ENCODE data around the gene VOPP1.
A peak's percentile ranks its signal among the peaks of the same experiment; 100 is the strongest.

VOPP1 gene

DNA sequence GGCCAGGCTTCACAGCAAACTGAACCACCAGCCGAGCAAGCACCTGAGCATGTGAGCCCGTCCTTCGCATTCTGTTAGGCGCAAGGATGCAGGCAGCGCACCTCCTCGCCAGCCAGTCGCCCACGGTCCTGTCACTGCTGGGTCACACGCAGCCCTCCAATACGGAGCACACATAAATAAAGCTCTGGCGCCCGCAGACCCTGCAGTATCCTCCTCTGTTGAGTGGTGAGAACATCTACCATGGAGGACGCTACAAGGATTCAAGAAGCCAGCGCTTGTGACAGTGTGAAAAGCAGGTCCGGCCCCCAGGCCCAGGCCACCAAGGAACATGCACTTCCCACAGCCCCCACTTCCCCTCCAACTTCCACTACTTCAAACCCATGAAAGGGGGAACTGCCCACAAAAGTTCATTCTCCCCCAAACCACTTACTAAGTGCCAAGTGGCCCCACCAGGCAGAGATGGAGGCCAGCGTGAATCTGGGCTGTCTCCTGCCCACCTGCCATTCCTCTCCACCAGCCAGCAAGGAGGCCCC is 34.8 kb downstream of the VOPP1 start:
- Mint-ChIP-seq H3K36me3 (peaks cover 19% of the 10 kb centered on the region), H3K4me1 (peaks cover 73% of the 10 kb centered on the region), H3K9me3 (no peaks in the 10 kb centered on the region), H3K27ac (peak overlapping the region; percentile 21), H3K4me3 (no peak overlapping the region), H3K27me3 (peaks cover 4% of the 10 kb centered on the region)
- no peak for DNase-seq
- CTCF ChIA-PET, result interaction anchor here (1.3 kb wide), 1 partner anchor 21 kb away, joined by 3 read pairs; no protein-coding TSS in a partner anchor

DNA sequence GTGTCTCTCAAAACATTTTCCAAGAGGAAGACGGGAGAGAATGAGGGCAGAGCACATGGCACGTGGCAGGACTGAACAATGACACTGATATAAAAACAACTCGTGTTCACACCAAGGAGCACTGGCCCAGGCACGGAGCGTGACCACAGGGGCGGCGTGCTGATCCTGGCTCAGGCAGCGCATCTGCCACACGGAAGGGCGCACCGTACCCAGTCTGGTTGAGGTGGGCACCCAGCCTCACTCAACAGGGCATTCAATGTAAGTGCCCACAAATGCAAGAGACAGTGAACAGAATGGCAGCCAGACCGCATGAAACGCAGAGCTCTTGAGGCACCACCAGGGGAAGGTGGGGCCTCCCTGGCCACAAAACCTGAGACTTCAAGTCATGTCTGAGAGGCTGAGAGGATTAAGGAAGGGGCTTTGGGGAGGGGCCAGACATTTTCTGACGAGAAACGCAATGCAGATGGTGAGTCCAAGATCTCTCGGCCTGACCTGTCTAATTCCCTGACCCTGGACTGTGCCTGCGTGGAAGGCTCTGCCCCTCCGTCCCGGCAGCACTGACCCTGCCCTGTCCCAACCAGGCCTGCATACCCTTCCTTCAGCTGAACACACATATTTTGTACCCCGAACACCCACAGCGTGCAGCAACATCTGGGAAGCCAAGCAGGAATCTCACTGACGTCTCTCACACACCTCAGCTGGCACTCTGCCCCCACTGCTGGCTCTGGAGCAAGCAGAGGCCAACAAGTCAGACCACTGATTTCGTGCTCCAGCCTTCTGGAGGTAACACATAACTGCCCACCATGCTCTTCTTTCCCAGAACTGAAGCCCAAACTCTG is 35.5 kb downstream of the VOPP1 start:
- no peak for DNase-seq
- Mint-ChIP-seq H3K27ac (peak overlapping the region; percentile 8), H3K4me3 (no peak overlapping the region)

DNA sequence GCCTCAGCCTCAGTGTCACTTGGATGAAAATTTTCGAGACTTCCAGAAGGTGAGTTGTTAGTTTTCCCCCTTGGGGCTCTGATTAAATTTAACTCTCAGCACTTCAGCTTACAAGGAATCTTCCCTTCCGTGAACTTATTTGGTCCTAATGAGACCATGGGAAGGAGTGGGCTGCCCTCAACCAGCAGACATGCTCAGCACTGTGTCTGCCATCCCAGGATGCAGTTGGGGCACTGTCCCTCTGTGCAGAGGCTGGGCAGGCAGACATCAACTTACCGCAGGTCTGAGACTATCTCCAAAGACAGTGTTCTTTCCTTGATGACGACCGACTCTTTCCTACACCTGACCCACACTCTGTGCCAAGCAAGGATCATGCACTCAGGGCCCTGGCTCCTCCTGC is 36.7 kb downstream of the VOPP1 start:
- H3K27ac Mint-ChIP-seq, result peak overlapping the region; percentile 98
- CTCF ChIA-PET, result interaction anchor here (0.8 kb wide), 1 partner anchor 8 kb away, joined by 3 read pairs; no protein-coding TSS in a partner anchor
- peaks cover 4% of the 10 kb centered on the region for H3K27me3 Mint-ChIP-seq
- H3K9me3 Mint-ChIP-seq, result no peaks in the 10 kb centered on the region
- peaks cover 23% of the 10 kb centered on the region for H3K36me3 Mint-ChIP-seq
- H3K4me3 Mint-ChIP-seq, result no peak overlapping the region
- no peak for DNase-seq
- peaks cover 86% of the 10 kb centered on the region for H3K4me1 Mint-ChIP-seq

More for the DNA sequence above, 35.5 kb downstream of the VOPP1 start:
- Mint-ChIP-seq H3K4me1 (peaks cover 80% of the 10 kb centered on the region), H3K27me3 (peaks cover 4% of the 10 kb centered on the region), H3K9me3 (no peaks in the 10 kb centered on the region), H3K36me3 (peaks cover 19% of the 10 kb centered on the region)
- CTCF ChIA-PET, result interaction anchor here (1.3 kb wide), 1 partner anchor 22 kb away, joined by 3 read pairs; no protein-coding TSS in a partner anchor

DNA sequence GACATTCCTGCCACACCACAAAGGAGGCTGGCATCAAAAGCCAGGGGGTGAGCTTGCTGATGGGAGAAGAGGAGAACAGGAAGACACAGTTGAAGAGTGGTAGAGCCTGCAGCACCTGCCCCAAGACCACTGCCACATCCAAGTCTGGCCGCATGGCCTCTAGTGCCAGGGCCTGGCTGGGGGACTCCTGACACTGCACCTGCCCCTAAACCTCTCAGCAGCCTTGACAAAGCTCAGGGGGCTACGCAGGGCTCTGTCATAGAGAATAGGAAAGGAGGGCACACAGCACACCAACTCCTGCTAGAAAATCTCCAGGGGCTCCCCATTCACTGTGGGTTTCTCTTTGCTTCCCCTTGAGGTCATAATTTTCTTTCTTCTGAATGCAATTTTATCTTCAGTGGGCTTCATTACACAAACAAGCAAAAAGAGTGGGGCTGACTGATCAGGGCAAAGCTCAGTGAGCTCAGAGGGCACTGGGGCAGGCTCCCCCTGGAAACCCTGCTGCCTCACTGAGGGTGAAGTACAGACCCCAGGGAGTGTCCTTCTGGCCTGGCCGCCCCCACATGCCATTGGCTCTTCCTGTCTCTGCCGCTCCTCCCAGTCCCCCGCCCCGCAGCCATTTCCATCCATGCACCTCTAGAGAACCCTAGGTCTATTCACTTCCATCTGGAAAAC is 37.2 kb downstream of the VOPP1 start:
- peaks cover 89% of the 10 kb centered on the region for H3K4me1 Mint-ChIP-seq
- CTCF ChIA-PET, result interaction anchor here (0.8 to 2.2 kb wide), 9 partner anchors 9 to 110 kb away, joined by 3 to 8 read pairs (median 4); no protein-coding TSS in a partner anchor
- DNase-seq, result no peak
- H3K4me3 Mint-ChIP-seq, result peak overlapping the region; percentile 63
- peaks cover 4% of the 10 kb centered on the region for H3K27me3 Mint-ChIP-seq
- peaks cover 22% of the 10 kb centered on the region for H3K36me3 Mint-ChIP-seq
- peak overlapping the region; percentile 98 for H3K27ac Mint-ChIP-seq
- H3K9me3 Mint-ChIP-seq, result no peaks in the 10 kb centered on the region

DNA sequence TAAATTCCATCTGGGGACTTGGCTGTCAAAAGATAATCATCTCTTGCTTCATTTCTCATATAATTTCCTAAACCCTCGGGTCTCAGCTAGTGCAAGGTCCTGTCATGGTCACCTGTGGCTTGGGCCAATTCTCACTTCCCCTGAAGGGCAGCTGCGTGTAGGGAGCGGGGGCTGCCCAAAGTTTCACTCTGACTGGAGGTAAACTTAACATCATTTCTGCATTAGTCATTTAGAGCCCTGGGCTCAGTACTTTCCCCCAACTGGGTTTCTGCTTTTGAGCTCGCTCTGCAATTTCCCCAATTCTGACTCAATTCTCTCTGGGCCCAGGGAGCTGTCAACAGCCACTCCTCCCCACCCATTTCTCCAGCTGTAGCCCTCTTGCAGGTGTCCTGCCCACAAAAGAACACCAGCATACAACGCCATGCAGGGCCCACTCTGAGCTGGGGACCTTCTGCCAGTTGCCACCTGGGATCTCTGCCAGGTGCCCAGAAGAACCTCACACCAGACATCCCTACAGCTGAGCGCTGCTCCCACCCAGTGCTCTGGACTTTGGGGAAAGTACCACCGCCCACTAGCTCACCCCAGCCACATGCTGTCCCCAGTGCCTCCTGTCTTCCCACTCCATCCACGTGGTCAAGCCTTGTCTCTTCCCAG is 37.9 kb downstream of the VOPP1 start:
- H3K27ac Mint-ChIP-seq, result peak overlapping the region; percentile 98
- H3K4me3 Mint-ChIP-seq, result peak overlapping the region; percentile 63
- peaks cover 26% of the 10 kb centered on the region for H3K36me3 Mint-ChIP-seq
- peaks cover 4% of the 10 kb centered on the region for H3K27me3 Mint-ChIP-seq
- CTCF ChIA-PET, result interaction anchor here (0.8 to 2.2 kb wide), 11 partner anchors 10 to 110 kb away, joined by 3 to 8 read pairs (median 3); no protein-coding TSS in a partner anchor
- DNase-seq, result peak; percentile 74
- peaks cover 89% of the 10 kb centered on the region for H3K4me1 Mint-ChIP-seq
- no peaks in the 10 kb centered on the region for H3K9me3 Mint-ChIP-seq

DNA sequence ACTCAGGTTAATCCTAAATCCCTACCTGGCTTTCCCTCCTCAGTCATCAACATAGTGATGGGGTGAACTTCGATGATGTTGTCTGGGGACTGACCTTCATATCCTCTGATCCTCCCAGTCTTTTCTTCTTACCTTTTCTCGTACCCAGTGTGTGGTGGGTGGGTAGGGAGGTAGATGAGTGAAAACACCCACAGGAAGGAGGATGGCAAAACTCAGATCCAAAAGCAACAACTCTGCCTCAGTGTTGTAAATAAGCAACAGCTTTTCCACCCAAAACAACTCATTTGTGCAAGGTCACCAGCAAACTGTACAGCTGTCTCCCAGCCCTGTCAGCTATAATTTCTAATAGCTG is 38.6 kb downstream of the VOPP1 start:
- CTCF ChIA-PET, result interaction anchor here (1.0 to 2.2 kb wide), 9 partner anchors 9 to 64 kb away, joined by 3 to 8 read pairs (median 4); no protein-coding TSS in a partner anchor
- no peaks in the 10 kb centered on the region for H3K9me3 Mint-ChIP-seq
- H3K36me3 Mint-ChIP-seq, result peaks cover 26% of the 10 kb centered on the region
- H3K27ac Mint-ChIP-seq, result peak overlapping the region; percentile 98
- peak overlapping the region; percentile 63 for H3K4me3 Mint-ChIP-seq
- H3K4me1 Mint-ChIP-seq, result peaks cover 86% of the 10 kb centered on the region
- DNase-seq, result no peak
- H3K27me3 Mint-ChIP-seq, result peaks cover 4% of the 10 kb centered on the region

DNA sequence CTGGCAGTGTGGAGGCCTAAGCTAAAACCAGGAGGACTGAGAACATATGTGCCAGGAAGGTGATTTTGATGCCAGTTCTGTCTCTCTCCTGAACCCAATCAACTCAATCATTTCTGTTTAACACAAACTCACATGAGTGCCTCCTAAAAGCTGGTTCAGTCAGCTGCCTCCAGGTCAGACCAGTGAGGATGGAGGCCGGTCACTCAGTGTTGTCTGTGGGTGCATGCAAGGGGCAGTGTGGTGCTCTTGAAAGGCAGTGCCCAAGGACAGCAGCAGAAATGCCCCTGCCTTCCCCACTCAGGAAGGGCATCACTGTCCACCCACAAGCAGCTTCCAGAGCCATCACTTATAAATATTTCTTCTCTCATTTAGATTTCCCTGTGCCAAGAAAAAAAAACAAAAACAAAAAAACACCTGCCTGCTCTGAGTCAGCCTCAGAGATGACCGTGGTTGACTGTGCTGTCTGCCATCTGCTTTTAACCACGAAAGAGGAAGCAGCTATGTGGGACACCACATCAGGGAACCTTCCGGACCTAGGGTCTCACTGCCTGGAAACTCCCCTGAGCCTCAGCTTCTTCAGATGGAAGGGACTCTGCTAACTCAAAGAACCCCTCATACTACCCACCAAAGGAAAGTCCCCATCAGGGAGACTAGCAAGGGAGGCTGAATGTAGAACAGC is 39.1 kb downstream of the VOPP1 start:
- peaks cover 81% of the 10 kb centered on the region for H3K4me1 Mint-ChIP-seq
- peak; percentile 85 for DNase-seq
- H3K9me3 Mint-ChIP-seq, result no peaks in the 10 kb centered on the region
- peaks cover 4% of the 10 kb centered on the region for H3K27me3 Mint-ChIP-seq
- CTCF ChIA-PET, result interaction anchor here (1.0 to 2.2 kb wide), 9 partner anchors 9 to 64 kb away, joined by 3 to 8 read pairs (median 4); no protein-coding TSS in a partner anchor
- peak overlapping the region; percentile 63 for H3K4me3 Mint-ChIP-seq
- H3K27ac Mint-ChIP-seq, result peak overlapping the region; percentile 98
- H3K36me3 Mint-ChIP-seq, result peaks cover 22% of the 10 kb centered on the region

DNA sequence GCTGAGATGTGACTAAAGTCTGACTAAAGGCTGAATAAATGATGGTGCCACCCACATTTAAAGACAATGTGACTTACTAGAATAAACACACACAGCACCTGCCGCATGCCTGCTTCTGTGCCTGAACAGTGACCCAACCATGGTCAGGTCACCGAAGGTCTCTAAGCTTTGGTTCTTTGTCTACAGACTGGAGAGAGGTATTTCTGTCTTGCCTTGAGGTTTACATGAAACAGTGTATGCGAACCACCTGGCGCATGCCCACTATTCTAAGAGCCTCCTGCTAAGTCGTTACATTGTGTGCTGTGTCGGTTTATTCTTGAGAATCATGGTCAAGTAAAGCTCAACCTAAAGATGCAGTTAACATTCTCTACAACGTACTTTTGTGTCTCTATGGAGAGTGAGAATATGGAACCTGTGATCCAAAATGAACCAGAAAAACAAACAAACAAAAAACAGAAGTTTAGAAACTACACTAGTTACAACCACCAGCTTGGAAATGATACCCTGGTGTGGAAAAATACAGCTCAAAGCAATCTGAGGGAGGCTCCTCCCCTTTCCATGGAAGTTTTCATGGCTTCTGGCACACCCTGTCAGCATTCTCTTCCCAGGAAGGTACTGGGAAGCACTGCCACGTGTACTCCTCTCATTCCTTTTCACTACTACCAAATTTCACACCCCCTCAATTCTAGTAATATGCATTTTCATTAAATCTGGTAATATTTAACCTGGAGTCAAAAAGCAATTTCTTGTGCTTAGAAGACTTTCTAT is 40.0 kb downstream of the VOPP1 start:
- no peak for DNase-seq
- H3K27me3 Mint-ChIP-seq, result peaks cover 4% of the 10 kb centered on the region
- H3K27ac Mint-ChIP-seq, result peak overlapping the region; percentile 98
- CTCF ChIA-PET, result interaction anchor here (0.6 to 2.2 kb wide), 6 partner anchors 8 to 64 kb away, joined by 3 to 8 read pairs (median 4); no protein-coding TSS in a partner anchor
- peaks cover 18% of the 10 kb centered on the region for H3K36me3 Mint-ChIP-seq
- no peaks in the 10 kb centered on the region for H3K9me3 Mint-ChIP-seq
- no peak overlapping the region for H3K4me3 Mint-ChIP-seq
- peaks cover 73% of the 10 kb centered on the region for H3K4me1 Mint-ChIP-seq

DNA sequence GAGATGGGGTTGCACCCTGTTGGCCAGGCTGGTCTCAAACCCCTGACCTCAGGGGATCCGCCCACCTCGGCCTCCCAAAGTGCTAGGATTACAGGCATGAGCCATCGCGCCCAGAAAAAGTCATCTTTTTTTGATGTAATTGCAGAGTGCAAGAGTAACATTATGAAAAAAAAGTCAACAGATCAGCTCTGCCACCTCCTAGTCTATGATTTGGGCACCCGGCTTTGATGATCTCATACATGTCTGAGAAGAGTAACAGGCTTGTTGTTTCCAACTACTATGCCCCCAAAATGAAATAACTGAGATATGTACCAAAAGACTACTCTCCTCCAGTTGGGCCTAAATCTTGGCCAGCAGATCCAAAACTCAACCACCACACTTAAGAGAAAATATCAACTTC is 40.8 kb downstream of the VOPP1 start:
- H3K9me3 Mint-ChIP-seq, result no peaks in the 10 kb centered on the region
- peak overlapping the region; percentile 34 for H3K27ac Mint-ChIP-seq
- CTCF ChIA-PET, result interaction anchor here (1.9 kb wide), 1 partner anchor 62 kb away, joined by 7 read pairs; no protein-coding TSS in a partner anchor
- peaks cover 18% of the 10 kb centered on the region for H3K36me3 Mint-ChIP-seq
- no peak for DNase-seq
- peaks cover 68% of the 10 kb centered on the region for H3K4me1 Mint-ChIP-seq
- H3K4me3 Mint-ChIP-seq, result no peak overlapping the region
- peaks cover 4% of the 10 kb centered on the region for H3K27me3 Mint-ChIP-seq

DNA sequence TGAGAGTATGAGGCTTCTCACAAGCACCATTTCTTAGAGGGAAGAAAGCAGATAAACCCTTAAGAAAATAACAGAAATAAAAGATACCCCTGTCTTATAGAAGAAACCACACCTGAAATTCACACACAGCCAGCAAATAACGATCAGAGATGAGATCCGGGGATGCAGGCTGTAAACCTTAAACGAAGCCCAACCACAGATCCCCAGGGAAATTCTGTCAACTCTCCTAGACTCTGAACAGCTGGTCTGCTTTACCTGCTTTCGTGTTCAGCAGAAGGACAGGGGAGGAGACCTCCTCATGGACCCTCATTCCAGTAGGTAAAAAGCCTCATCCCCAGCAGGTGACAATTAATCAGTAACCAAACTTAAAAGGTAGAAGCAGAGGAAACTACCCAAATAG is 45.0 kb downstream of the VOPP1 start:
- Mint-ChIP-seq H3K27me3 (no peaks in the 10 kb centered on the region), H3K9me3 (no peaks in the 10 kb centered on the region), H3K36me3 (peaks cover 15% of the 10 kb centered on the region), H3K4me3 (no peak overlapping the region), H3K27ac (no peak overlapping the region), H3K4me1 (peaks cover 44% of the 10 kb centered on the region)
- no peak for DNase-seq
- CTCF ChIA-PET, result no interaction called here

DNA sequence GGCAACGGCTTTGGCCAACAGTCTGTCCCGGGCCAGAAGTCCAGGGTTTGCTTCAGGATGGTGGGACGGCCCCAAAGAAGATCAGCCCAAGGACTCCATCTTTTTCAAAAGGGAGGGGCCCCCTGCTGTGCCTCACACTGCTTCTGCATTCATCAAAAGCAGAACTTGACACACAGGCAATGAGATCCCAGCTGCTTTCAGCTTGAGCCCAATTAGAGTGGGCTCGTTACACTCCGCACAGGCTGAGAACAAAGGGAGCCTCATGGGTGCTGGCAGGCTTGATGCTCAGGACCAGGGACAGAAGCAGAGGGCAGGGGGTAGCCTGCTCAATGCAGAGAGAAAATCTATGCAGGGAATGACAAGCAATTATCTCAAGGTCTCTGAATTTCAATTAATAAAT is 45.5 kb downstream of the VOPP1 start:
- H3K4me3 Mint-ChIP-seq, result no peak overlapping the region
- CTCF ChIA-PET, result no interaction called here
- H3K27ac Mint-ChIP-seq, result no peak overlapping the region
- DNase-seq, result no peak
- H3K4me1 Mint-ChIP-seq, result peaks cover 40% of the 10 kb centered on the region
- no peaks in the 10 kb centered on the region for H3K9me3 Mint-ChIP-seq
- peaks cover 15% of the 10 kb centered on the region for H3K36me3 Mint-ChIP-seq
- H3K27me3 Mint-ChIP-seq, result no peaks in the 10 kb centered on the region

DNA sequence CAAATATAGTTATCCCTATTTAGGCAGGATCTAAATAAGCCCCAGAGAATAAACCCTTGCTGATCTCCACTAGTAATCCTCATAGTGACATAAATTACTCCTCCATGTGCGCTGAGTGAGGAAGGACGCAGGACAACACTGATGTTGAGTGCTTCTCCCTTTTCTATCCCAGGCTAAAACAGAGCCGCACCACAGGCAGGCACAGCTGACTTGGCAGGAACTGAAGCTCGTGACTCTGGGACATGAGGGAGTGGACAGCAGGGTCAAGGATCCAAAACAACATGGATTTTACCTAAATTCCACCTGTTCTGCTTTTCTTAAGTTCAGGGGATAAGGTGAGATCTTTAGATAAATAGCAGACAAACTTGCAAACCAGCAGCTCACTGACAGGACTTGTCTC is 46.0 kb downstream of the VOPP1 start:
- H3K4me3 Mint-ChIP-seq, result no peak overlapping the region
- CTCF ChIA-PET, result no interaction called here
- no peak for DNase-seq
- no peaks in the 10 kb centered on the region for H3K9me3 Mint-ChIP-seq
- no peaks in the 10 kb centered on the region for H3K27me3 Mint-ChIP-seq
- H3K27ac Mint-ChIP-seq, result no peak overlapping the region
- H3K4me1 Mint-ChIP-seq, result peaks cover 38% of the 10 kb centered on the region
- H3K36me3 Mint-ChIP-seq, result peaks cover 13% of the 10 kb centered on the region

Data from activated naive CD4-positive, alpha-beta T cell treated with anti-CD3 and anti-CD28 coated beads, Interleukin-2, amount 10 ng/mL, durations not matched to agents 7 days and 5 days (primary cell).